Neuron (in vitro differentiated cells): ENCODE measurements around the gene SLCO1A2.

Experiments
- H2AFZ ChIP-seq: one replicate; pipeline ENCODE4 v1.6.1; 2013; ENCODE audit warnings: low read depth, mild to moderate bottlenecking, inconsistent platforms, low read length, moderate library complexity
- H3K27me3 ChIP-seq: one replicate; pipeline ENCODE4 v1.6.1; 2013; ENCODE audit warnings: low read length; ENCODE audit not compliant: insufficient read depth
- H3K36me3 ChIP-seq: one replicate; pipeline ENCODE4 v1.6.1; 2013; ENCODE audit warnings: low read length; ENCODE audit not compliant: insufficient read depth
- H3K4me1 ChIP-seq: one replicate; pipeline ENCODE4 v1.6.1; 2013; ENCODE audit warnings: low read length; ENCODE audit not compliant: insufficient read depth
- H3K4me3 ChIP-seq: 2 replicates; pipeline ENCODE4 v1.5.1; 2013; ENCODE audit warnings: mild to moderate bottlenecking, low read length, moderate library complexity
- H3K9me3 ChIP-seq: one replicate; pipeline ENCODE4 v1.6.1; 2013; ENCODE audit warnings: low read length

Gene SLCO1A2

DNA sequence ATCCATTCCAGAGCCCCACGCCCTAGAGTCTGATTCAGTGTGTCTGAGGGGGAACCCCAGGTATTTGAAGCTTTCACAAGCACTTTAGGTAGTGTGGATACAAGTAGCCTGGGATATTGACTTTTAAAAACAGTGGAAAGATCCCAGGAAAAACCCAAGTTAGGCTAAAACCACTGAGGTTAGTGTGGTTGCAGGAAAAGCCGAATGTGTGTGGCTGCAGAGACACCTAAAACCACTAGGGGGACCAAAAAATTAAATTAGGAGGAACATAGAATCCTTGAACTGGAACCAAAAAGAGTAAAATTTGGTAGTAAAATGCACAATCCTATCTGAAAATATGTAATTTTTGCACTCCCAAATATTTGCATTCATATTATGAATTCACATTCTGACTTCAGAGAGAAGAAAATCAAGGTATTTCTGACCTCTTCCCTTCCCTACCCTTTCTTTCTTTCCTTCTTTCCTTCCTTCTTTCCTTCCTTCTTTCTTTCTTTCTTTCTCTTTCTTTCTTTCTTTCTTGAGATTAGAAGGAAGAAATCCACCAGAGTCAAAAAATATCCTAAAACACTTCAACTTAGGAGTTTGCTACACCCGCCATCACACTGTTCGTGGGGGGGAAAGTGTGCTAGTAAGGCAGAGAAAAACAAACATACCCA, 37.8 kb downstream of the SLCO1A2 start:
- H2AFZ ChIP-seq, result no peak overlapping the region
- no peak overlapping the region for H3K4me3 ChIP-seq
- no peaks in the 10 kb centered on the region for H3K9me3 ChIP-seq
- no peaks in the 10 kb centered on the region for H3K27me3 ChIP-seq
- H3K36me3 ChIP-seq, result no peaks in the 10 kb centered on the region
- H3K4me1 ChIP-seq, result no peaks in the 10 kb centered on the region

DNA sequence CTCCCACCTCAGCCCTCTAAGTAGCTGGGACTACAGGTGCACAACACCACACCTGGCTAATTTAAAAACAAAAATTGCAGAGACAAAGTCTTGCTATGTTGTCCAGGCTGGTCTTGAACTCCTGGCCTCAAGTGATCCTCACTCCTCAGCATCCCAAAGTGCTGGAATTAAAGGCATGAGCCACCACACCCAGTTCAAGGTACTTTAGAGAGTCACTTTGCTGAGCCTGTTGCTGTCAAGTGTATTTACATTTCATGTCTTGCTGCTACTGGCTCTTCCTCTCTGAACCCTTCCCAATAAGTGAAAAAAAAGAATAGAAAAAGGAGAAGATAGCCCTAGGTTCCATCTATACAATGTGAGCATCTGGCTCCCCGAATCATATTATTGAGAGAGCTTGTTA, 38.4 kb downstream of the SLCO1A2 start:
- no peaks in the 10 kb centered on the region for H3K27me3 ChIP-seq
- H2AFZ ChIP-seq, result no peak overlapping the region
- H3K4me1 ChIP-seq, result no peaks in the 10 kb centered on the region
- H3K36me3 ChIP-seq, result no peaks in the 10 kb centered on the region
- no peak overlapping the region for H3K4me3 ChIP-seq
- H3K9me3 ChIP-seq, result no peaks in the 10 kb centered on the region

DNA sequence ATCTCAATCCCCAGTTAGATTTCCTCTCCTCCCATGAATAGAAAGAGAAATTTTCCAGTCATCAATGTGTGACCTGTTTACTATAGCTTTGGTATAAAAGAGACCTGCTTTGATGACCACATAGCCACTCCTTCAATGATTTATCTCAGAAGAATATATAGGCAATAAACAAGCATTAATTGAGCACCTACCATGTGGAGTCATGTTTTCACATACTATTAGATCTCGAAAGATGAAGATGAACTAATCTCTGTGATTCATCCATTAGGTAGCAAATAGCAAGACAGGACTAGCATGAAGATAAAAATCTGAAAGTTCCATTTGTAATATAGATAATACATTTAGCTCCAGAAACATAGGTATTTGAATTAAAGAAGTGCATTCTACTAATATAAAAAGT, 40.5 kb downstream of the SLCO1A2 start:
- Histone ChIP-seq H3K4me3 (no peak overlapping the region), H3K36me3 (no peaks in the 10 kb centered on the region), H3K27me3 (no peaks in the 10 kb centered on the region), H3K4me1 (no peaks in the 10 kb centered on the region), H3K9me3 (no peaks in the 10 kb centered on the region), H2AFZ (no peak overlapping the region)

GRCh38 chr12:21292111-21292510, 42.6 kb downstream of the SLCO1A2 start:
- Histone ChIP-seq H3K4me1 (no peaks in the 10 kb centered on the region), H3K36me3 (no peaks in the 10 kb centered on the region)

GRCh38 chr12:21289698-21290097, 45.0 kb downstream of the SLCO1A2 start:
- Histone ChIP-seq H3K4me3 (no peak overlapping the region), H3K36me3 (no peaks in the 10 kb centered on the region), H3K27me3 (no peaks in the 10 kb centered on the region), H3K9me3 (no peaks in the 10 kb centered on the region), H3K4me1 (no peaks in the 10 kb centered on the region), H2AFZ (no peak overlapping the region)

More at GRCh38 chr12:21292111-21292510, 42.6 kb downstream of the SLCO1A2 start:
- Histone ChIP-seq H2AFZ (no peak overlapping the region), H3K9me3 (no peaks in the 10 kb centered on the region), H3K4me3 (no peak overlapping the region), H3K27me3 (no peaks in the 10 kb centered on the region)

- Histone ChIP-seq H3K9me3 (no peaks in the 10 kb centered on the region), H3K36me3 (no peaks in the 10 kb centered on the region), H3K27me3 (no peaks in the 10 kb centered on the region), H3K4me1 (no peaks in the 10 kb centered on the region), H2AFZ (no peak overlapping the region), H3K4me3 (no peak overlapping the region)
Observed at GRCh38 chr12:21276826-21277225, 57.9 kb downstream of the SLCO1A2 start.

DNA sequence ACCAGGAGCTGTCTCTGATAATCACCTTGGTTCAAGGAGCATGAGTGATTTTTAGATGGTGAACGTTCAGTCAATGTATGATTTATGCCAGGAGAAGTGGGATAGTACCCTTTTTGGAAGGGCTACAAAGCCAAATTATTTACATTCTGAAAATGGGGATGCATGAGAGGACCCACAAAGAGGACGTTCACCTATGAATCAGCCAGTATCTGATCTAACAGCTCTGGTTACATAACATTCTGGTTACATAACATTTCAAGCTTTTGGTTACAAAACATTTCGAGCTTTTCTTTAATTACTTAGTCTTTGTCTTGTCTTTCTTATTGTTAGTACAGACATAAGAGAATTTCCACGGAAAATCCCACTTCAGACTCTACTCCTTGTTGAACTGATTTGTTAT, 68.8 kb downstream of the SLCO1A2 start:
- H3K36me3 ChIP-seq, result no peaks in the 10 kb centered on the region
- H2AFZ ChIP-seq, result no peak overlapping the region
- H3K9me3 ChIP-seq, result no peaks in the 10 kb centered on the region
- no peaks in the 10 kb centered on the region for H3K4me1 ChIP-seq
- H3K27me3 ChIP-seq, result no peaks in the 10 kb centered on the region
- no peak overlapping the region for H3K4me3 ChIP-seq

GRCh38 chr12:21264232-21264631, 70.5 kb downstream of the SLCO1A2 start:
- no peaks in the 10 kb centered on the region for H3K9me3 ChIP-seq
- H3K4me1 ChIP-seq, result no peaks in the 10 kb centered on the region
- no peaks in the 10 kb centered on the region for H3K36me3 ChIP-seq
- H2AFZ ChIP-seq, result no peak overlapping the region
- no peaks in the 10 kb centered on the region for H3K27me3 ChIP-seq
- no peak overlapping the region for H3K4me3 ChIP-seq

DNA sequence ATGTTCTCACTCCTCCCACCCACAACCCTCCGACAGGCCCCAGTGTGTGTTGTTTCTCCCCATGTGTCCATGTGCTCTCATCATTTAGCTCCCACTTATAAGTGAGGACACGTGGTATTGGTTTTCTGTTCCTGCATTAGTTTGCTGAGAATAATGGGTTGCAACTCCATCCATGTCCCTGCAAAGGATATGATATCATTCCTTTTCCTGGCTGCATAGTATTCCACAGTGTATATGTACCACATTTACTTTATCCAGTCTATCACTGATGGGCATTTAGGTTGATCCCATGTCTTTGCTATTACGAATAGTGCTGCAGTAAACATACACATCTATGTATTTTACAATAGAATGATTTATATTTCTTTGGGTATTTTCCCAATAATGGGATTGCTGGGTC, 77.5 kb downstream of the SLCO1A2 start:
- H3K4me3 ChIP-seq, result no peak overlapping the region
- H3K9me3 ChIP-seq, result no peaks in the 10 kb centered on the region
- no peak overlapping the region for H2AFZ ChIP-seq
- H3K27me3 ChIP-seq, result no peaks in the 10 kb centered on the region
- no peaks in the 10 kb centered on the region for H3K4me1 ChIP-seq
- H3K36me3 ChIP-seq, result no peaks in the 10 kb centered on the region

DNA sequence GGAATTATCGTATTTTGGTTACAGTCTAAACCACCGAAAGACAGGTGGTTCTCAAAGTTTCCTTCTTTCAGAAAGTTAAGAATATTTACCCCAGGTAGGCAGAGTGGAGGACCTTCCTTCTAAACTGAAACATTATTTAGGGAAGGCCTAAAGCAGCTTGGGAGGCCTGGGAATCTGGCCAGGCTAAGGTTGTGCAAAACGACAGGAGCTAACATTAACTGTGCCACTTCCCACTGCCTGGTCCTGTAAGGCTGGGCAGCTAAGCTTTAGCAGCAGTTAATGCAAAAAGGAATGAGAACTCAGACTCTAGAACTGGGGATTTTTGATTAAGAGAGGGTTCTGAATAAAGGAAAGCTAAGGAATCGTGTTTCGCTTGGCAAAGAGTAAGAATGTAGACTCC, 82.6 kb downstream of the SLCO1A2 start:
- H3K27me3 ChIP-seq, result no peaks in the 10 kb centered on the region
- no peaks in the 10 kb centered on the region for H3K4me1 ChIP-seq
- H3K9me3 ChIP-seq, result no peaks in the 10 kb centered on the region
- H3K36me3 ChIP-seq, result no peaks in the 10 kb centered on the region
- H3K4me3 ChIP-seq, result no peak overlapping the region
- no peak overlapping the region for H2AFZ ChIP-seq

- Histone ChIP-seq H3K4me1 (no peaks in the 10 kb centered on the region), H3K27me3 (no peaks in the 10 kb centered on the region), H3K9me3 (no peaks in the 10 kb centered on the region), H3K36me3 (no peaks in the 10 kb centered on the region), H2AFZ (no peak overlapping the region), H3K4me3 (no peak overlapping the region)
Observed at GRCh38 chr12:21248679-21249078, 86.0 kb downstream of the SLCO1A2 start.

DNA sequence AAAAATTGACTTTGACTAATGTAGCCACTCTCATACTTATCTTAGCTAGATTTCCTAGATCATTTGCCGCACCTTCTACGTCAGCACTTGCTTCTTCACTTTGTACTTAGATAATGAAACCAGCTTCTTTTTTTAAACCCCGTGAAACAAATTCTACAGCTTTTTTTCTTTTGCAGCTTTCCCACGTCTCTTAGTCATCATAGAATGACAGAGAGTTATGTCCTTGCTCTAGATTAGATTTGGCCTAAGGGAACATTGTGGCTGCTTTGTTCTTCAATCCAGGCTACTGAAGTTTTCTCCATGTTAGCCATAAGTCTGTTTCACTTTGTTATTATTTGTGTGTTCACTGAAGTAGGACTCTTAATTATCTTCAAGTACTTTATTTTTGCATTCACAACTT, 94.9 kb downstream of the SLCO1A2 start:
- H3K9me3 ChIP-seq, result no peaks in the 10 kb centered on the region
- H3K4me1 ChIP-seq, result no peaks in the 10 kb centered on the region
- H3K27me3 ChIP-seq, result no peaks in the 10 kb centered on the region
- no peaks in the 10 kb centered on the region for H3K36me3 ChIP-seq
- H2AFZ ChIP-seq, result no peak overlapping the region
- H3K4me3 ChIP-seq, result no peak overlapping the region

- no peaks in the 10 kb centered on the region for H3K36me3 ChIP-seq
- no peak overlapping the region for H3K4me3 ChIP-seq
- no peaks in the 10 kb centered on the region for H3K27me3 ChIP-seq
- H2AFZ ChIP-seq, result no peak overlapping the region
- no peaks in the 10 kb centered on the region for H3K9me3 ChIP-seq
- no peaks in the 10 kb centered on the region for H3K4me1 ChIP-seq
Observed at GRCh38 chr12:21234395-21234794, 100.3 kb downstream of the SLCO1A2 start.

- no peaks in the 10 kb centered on the region for H3K9me3 ChIP-seq
- H2AFZ ChIP-seq, result no peak overlapping the region
- H3K27me3 ChIP-seq, result no peaks in the 10 kb centered on the region
- no peak overlapping the region for H3K4me3 ChIP-seq
- H3K36me3 ChIP-seq, result no peaks in the 10 kb centered on the region
- H3K4me1 ChIP-seq, result no peaks in the 10 kb centered on the region
Observed at GRCh38 chr12:21223930-21224329, 110.8 kb downstream of the SLCO1A2 start.
